ENCODE data around the gene CBFA2T3.

GRCh38 chr16:88917915-88918627, 58.9 kb downstream of the CBFA2T3 start:
- TF ChIP-seq YY1 (IDR thresholded peaks at IDR 0.05; ENCODE audit: insufficient read depth, insufficient read length) (no peak), ZNF274 (IDR thresholded peaks at IDR 0.05; ENCODE audit: low read depth, low read length) (no peak)
